Measurements from ENCODE around the gene TP53TG5.
"Not testable (repeated sequence)": the region's sequence is repeated elsewhere in the genome, so short reads cannot be mapped to it uniquely, and the experiment has no call there.

The TP53TG5 gene

DNA sequence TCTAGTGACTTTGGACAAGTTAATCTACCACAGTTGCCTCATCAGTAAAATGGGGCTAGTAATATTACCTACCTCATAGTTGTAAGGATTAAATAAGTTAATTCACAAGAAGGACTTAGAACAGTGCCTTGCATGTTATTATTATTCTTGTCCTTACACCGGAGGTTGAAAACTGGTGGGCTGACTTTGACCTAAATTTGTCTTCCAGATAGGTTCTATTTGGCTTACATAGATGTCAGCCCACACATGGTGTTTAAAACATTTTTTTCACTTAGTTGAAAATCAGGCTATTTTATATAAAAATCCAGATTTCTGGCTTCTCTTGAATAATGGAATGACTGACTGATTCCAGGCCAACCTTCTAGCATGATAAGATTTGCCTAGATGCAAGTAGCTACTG is 11.9 kb downstream of the TP53TG5 start:
- no peak for DNase-seq

- no peak for DNase-seq
Observed at GRCh38 chr20:45365444-45365970, 12.6 kb downstream of the TP53TG5 start.

- no peak for DNase-seq
Observed at GRCh38 chr20:45363611-45364492, 14.3 kb downstream of the TP53TG5 start.

GRCh38 chr20:45362804-45363610 is 15.1 kb downstream of the TP53TG5 start, which contains the start of gene SYS1:
TSS of gene SYS1 (plus strand) at chr20:45363156. CDS start at chr20:45363532, 376 bp downstream.
- DNase-seq = peak; percentile 99

DNA sequence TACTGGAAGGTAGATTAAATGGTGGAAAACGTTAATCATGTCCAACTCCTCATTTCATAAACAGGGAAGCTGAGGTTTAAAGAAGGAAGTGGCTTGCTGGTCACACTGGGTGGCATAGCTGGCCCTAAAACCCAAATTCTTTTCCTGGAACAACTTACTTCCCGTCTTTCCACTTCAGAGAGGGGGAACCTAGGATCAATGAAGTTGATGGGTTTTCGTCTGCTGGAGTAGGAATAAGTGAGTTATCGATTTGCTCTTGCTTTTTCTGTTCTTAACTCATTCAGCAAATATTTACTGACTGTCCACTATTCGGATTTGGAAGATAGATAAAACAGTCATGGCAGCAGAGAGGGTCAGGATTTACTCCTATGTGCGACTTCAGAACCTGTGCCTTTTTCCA is 16.3 kb downstream of the TP53TG5 start:
- no peak for DNase-seq

DNA sequence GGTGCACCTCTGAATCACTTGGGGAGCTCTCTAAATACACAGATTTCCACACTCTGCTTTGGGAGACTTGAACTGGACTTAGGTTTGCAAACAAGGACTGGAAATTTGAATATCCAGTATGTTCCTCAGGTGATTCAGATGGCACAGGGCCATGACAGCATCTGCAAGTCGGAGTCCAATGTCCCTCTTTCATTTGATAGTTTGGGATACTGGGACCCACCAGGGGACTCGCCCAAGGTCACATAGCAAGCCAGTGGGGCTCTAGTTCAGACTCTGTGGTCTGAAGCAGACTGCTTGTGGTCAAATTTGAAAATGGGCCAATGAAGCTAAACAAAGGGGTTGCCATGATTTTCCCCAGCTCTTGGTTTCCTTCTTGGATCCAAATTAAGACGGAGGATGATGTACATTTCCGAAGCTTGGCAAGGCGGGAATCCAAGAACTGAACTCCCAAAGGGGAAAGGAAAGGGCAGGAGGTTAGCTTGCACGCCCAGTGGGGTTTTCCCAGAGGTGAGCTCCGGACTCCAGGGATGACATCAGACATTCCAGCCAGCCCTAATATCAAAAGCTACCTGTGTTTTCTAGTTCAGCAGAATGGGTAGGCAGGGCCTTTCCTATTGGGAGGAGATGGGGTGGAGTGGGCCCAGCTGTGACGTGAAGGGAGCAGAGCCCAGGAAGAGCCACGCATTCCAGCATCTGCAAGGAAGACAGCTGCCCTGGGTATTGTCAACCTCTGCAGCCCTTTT is 18.5 kb downstream of the TP53TG5 start:
- no peak for DNase-seq

DNA sequence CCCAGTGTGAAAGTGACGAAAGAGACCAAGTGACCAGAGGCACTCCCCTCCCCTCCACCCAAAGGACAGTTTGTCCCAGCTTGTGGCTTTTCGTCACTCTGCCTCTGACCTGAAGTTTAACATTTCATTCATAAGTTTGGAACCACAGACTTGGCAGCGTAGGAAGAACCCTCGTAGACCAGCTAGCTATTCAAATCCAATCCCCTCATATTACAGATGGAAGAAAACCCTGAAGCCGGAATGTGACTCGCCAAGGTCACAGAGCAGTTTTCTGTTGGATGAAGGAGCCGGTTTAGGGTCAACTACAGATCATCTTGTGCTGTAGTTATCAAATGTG is 19.1 kb downstream of the TP53TG5 start:
- DNase-seq = no peak

- DNase-seq = no peak
Observed at GRCh38 chr20:45358282-45359068, 19.6 kb downstream of the TP53TG5 start.

DNA sequence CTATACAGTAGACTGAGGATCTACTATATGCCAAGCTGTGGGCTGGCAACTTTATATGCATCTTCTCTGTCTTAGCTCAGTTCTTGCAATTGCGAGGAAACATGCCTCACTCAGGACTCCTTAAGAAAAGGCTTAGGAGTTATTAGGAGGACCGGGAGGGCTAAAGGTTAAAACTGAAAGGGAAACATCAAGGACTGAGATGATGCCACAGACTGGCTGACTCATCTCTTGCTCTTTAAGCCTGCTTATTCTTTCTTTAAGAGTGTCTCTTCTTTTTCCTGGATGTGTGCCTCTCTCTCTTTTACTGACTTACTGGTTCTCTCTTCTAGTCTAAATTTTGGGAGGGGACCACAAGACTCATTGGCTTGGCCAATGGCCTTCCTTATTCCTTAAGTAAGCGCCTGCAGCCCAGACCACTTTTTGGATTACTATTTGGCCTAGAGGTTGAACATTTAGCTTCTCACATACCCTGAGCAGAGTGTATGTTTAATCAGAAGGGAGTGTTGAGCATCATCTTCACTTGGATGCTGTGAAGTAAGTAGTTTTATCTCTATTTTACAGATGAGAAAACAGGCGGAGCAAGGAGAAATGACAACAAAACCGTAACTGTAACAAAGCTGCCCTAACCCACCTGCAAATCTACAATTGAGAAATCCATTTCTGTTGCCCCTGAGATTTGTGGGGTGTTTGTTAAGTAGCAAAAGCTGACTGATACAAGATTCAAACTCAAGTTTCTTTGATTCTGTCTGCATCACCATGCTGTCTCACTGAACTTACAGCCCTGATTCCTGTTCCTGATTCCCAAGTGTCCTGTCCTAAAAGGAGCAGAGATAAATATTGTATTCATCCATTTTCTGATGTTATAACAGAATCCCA is 22.7 kb downstream of the TP53TG5 start:
- DNase-seq = no peak

- DNase-seq = no peak
Observed at GRCh38 chr20:45354423-45355208, 23.5 kb downstream of the TP53TG5 start.

DNA sequence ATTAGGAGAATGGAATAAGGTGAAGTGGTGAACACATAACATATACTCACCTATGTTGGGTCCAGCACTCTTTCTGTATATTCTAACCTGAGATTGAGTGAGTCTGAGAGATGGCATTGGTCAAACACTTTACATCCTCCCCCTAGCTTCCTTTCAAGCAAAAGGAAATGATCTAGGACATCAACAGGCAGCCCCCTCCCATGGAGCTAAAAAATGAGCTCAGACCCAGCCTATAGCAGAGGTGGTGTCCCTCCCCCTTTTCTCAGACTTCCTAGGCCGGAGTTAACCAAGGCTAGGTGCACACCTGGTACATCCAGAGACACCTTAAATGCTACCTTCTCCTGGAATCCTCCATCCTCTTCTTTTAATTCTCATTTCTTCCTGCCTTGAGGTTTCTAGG is 24.4 kb downstream of the TP53TG5 start:
- no peak for DNase-seq

DNA sequence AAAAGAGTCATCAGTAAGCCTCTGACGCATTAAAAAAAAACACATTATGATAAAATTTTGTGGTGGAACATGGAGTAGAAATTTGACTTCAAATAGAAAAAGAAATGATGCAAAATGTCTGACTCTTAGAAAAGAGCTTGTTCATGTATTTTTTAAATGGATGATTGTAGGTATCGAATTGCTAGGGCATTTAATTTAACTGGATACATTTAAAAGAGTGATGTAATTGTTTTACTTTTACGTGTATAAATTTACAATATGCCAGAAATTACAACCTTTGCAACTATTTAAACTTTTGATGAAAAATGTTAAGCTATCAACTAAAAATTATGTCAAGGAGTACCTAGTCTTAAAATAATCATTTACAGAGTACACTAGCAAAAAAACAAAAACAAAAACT is 25.4 kb downstream of the TP53TG5 start:
- no peak for DNase-seq

- DNase-seq = not testable (repeated sequence)
Observed at GRCh38 chr20:45350795-45351194, 27.3 kb downstream of the TP53TG5 start.

GRCh38 chr20:45350217-45350616 is 27.9 kb downstream of the TP53TG5 start:
- DNase-seq = no peak

- DNase-seq = peak; percentile 84
Observed at GRCh38 chr20:45347936-45348778, 30.0 kb downstream of the TP53TG5 start, which contains the start of gene SDC4. TSS of gene SDC4 (minus strand) at chr20:45348424. CDS start at chr20:45348384, 40 bp downstream.

GRCh38 chr20:45347297-45347935 is 30.7 kb downstream of the TP53TG5 start:
- no peak for DNase-seq

- DNase-seq = no peak
Observed at GRCh38 chr20:45346851-45347250, 31.3 kb downstream of the TP53TG5 start.

- DNase-seq = no peak
Observed at GRCh38 chr20:45346291-45346718, 31.8 kb downstream of the TP53TG5 start.

Measured in T1000 (cell line).